H1 (cell line): ENCODE results near the gene SCYL1.

Source experiments
- BACH1 ChIP-seq: IDR thresholded peaks from 2 replicates; pipeline ENCODE4 v1.6.1; 2012; ENCODE audit warnings: low read length, improper control_type of control experiment
- CEBPB ChIP-seq: IDR thresholded peaks from 2 replicates; pipeline ENCODE4 v1.6.1; 2012; ENCODE audit warnings: low read depth, low read length
- CTCF ChIP-seq, 3 experiments: IDR thresholded peaks; 1 replicate in 2 of 3; 2 replicates in 1 of 3; pipeline versions ENCODE4 v1.5.1 to v1.6.1; 2011; ENCODE audit warnings: low read length in 3 of 3, mild to moderate bottlenecking in 3 of 3, inconsistent platforms in 2 of 3, low read depth in 1 of 3, moderate library complexity in 1 of 3; ENCODE audit not compliant: insufficient read depth in 1 of 3; ENCODE audit errors: control extremely low read depth in 1 of 3
- JUN ChIP-seq: IDR thresholded peaks from 2 replicates; pipeline ENCODE4 v1.6.1; 2011; ENCODE audit warnings: low read depth, mild to moderate bottlenecking, improper control_type of control experiment, low read length
- MAX ChIP-seq: IDR thresholded peaks from 2 replicates; pipeline ENCODE4 v1.6.1; 2012; ENCODE audit warnings: inconsistent platforms
- POLR2A ChIP-seq, 2 experiments: IDR thresholded peaks; 1 replicate in 1 of 2; 2 replicates in 1 of 2; pipeline ENCODE4 v1.6.1; 2011; ENCODE audit warnings: low read depth in 2 of 2, low read length in 2 of 2, mild to moderate bottlenecking in 2 of 2; ENCODE audit errors: control extremely low read depth in 1 of 2
- RAD21 ChIP-seq, 2 experiments: IDR thresholded peaks in 1 of 2; conservative IDR thresholded peaks in 1 of 2; 2 replicates each; pipeline ENCODE4 v1.6.1; 2011; ENCODE audit warnings: low read depth in 2 of 2, low read length in 2 of 2, improper control_type of control experiment in 1 of 2, inconsistent platforms in 1 of 2, mild to moderate bottlenecking in 1 of 2, moderate library complexity in 1 of 2
- USF2 ChIP-seq: IDR thresholded peaks from 2 replicates; pipeline ENCODE4 v1.6.1; 2011; ENCODE audit warnings: low read length, improper control_type of control experiment

GRCh38 chr11:65565624-65566453, 41.0 kb downstream of the SCYL1 start:
- TF ChIP-seq POLR2A (IDR thresholded peaks at IDR 0.05; ENCODE audit: control extremely low read depth in 1 of 2, low read depth in 2 of 2, low read length in 2 of 2) (no peak), JUN (no peak), USF2 (no peak), CEBPB (no peak), CTCF (IDR thresholded peaks at IDR 0.05; ENCODE audit: control extremely low read depth in 1 of 3, insufficient read depth in 1 of 3, low read depth in 1 of 3, low read length in 3 of 3) (no peak), BACH1 (no peak), RAD21 (IDR thresholded peaks at IDR 0.05 in 1 of 2, conservative IDR thresholded peaks at IDR 0.05 in 1 of 2; ENCODE audit: low read depth in 2 of 2, low read length in 2 of 2) (no peak), MAX (no peak)
